SK-N-SH treated with all-trans-retinoic acid at 6 μM for 48 hours (cell line): Measurements from ENCODE around the gene SRP14.

Experiments
- ATAC-seq: fragments of 200-7000 bp; cut with Tn5 transposase; 3 replicates; pipeline ENCODE4 v1.9.1; 2020; ENCODE audit warnings: mild to moderate bottlenecking, moderate library complexity
- ARNTL ChIP-seq: fragments of 450-650 bp; formaldehyde crosslinking; IDR thresholded peaks from 2 replicates; pipeline ENCODE4 v1.5.0; 2020; ENCODE audit warnings: low read depth, mild to moderate bottlenecking, moderate library complexity, borderline replicate concordance
- BACH2 ChIP-seq: fragments of 250-450 bp; sonication (Bioruptor Pico); IDR thresholded peaks from 2 replicates; pipeline ENCODE4 v1.9.0; 2021; ENCODE audit warnings: mild to moderate bottlenecking, borderline replicate concordance
- CSDC2 ChIP-seq: fragments of 250-450 bp; sonication (Bioruptor Pico); IDR thresholded peaks from 2 replicates; pipeline ENCODE4 v1.5.0; 2020; ENCODE audit warnings: mild to moderate bottlenecking, moderate library complexity
- ESRRG ChIP-seq: fragments of 250-450 bp; sonication (Bioruptor Pico); IDR thresholded peaks from 2 replicates; pipeline ENCODE4 v1.6.1; 2021; ENCODE audit warnings: mild to moderate bottlenecking
- GLIS3 ChIP-seq: fragments of 250-450 bp; sonication (Bioruptor Pico); IDR thresholded peaks from 2 replicates; pipeline ENCODE4 v1.5.0; 2020; ENCODE audit warnings: mild to moderate bottlenecking, moderate library complexity
- ISL1 ChIP-seq: fragments of 250-450 bp; sonication (Bioruptor Pico); IDR thresholded peaks from 2 replicates; pipeline ENCODE4 v2.1.2; 2022; ENCODE audit warnings: mild to moderate bottlenecking, moderate library complexity
- OSR1 ChIP-seq: fragments of 250-450 bp; sonication (Bioruptor Pico); IDR thresholded peaks from 2 replicates; pipeline ENCODE4 v1.8.0; 2022; ENCODE audit warnings: moderate library complexity, mild to moderate bottlenecking, inconsistent platforms
- PPARA ChIP-seq: fragments of 250-450 bp; sonication (Bioruptor Pico); IDR thresholded peaks from 2 replicates; pipeline ENCODE4 v1.5.0; 2020; ENCODE audit warnings: mild to moderate bottlenecking, borderline replicate concordance
- SNAI2 ChIP-seq: fragments of 250-450 bp; sonication (Bioruptor Pico); IDR thresholded peaks from 2 replicates; pipeline ENCODE4 v1.5.0; 2020; ENCODE audit warnings: mild to moderate bottlenecking, moderate library complexity
- TCF4 ChIP-seq: fragments of 250-450 bp; sonication (Bioruptor Pico); IDR thresholded peaks from 2 replicates; pipeline ENCODE4 v1.8.0; 2021; ENCODE audit warnings: mild to moderate bottlenecking, moderate library complexity, borderline replicate concordance
- TOX ChIP-seq: fragments of 250-450 bp; sonication (Bioruptor Pico); IDR thresholded peaks from 2 replicates; pipeline ENCODE4 v1.8.0; 2021; ENCODE audit warnings: mild to moderate bottlenecking, moderate library complexity, borderline replicate concordance
- ZC3H10 ChIP-seq: fragments of 250-450 bp; sonication (Bioruptor Pico); IDR thresholded peaks from 2 replicates; pipeline ENCODE4 v1.5.1; 2021; ENCODE audit warnings: mild to moderate bottlenecking, moderate library complexity
- ZFP3 ChIP-seq: fragments of 250-450 bp; sonication (Bioruptor Pico); IDR thresholded peaks from 2 replicates; pipeline ENCODE4 v1.5.0; 2020; ENCODE audit warnings: mild to moderate bottlenecking, moderate library complexity
- ZFP30 ChIP-seq: fragments of 450-650 bp; formaldehyde crosslinking; IDR thresholded peaks from 2 replicates; pipeline ENCODE4 v1.5.0; 2022; ENCODE audit warnings: mild to moderate bottlenecking, moderate library complexity
- ZNF565 ChIP-seq: fragments of 450-650 bp; formaldehyde crosslinking; conservative IDR thresholded peaks from 2 replicates; pipeline ENCODE4 v1.5.0; 2020; ENCODE audit warnings: low read depth, mild to moderate bottlenecking, moderate library complexity
- ZNF8 ChIP-seq: fragments of 450-650 bp; formaldehyde crosslinking; IDR thresholded peaks from 2 replicates; pipeline ENCODE4 v1.5.0; 2020; ENCODE audit warnings: mild to moderate bottlenecking, moderate library complexity
- TF ChIP-seq, protein P1 (sequence below): fragments of 250-450 bp; sonication (Bioruptor Pico); IDR thresholded peaks from 2 replicates; pipeline ENCODE4 v1.8.0; 2021; ENCODE audit warnings: low read depth, mild to moderate bottlenecking, moderate library complexity, borderline replicate concordance
- TF ChIP-seq, protein P2 (sequence below): fragments of 250-450 bp; sonication (Bioruptor Pico); IDR thresholded peaks from 2 replicates; pipeline ENCODE4 v1.5.1; 2021; ENCODE audit warnings: mild to moderate bottlenecking, moderate library complexity
- TF ChIP-seq, protein P3 (sequence below): fragments of 250-450 bp; sonication (Bioruptor Pico); IDR thresholded peaks from 2 replicates; pipeline ENCODE4 v1.8.0; 2020; ENCODE audit warnings: mild to moderate bottlenecking, moderate library complexity, borderline replicate concordance
- TF ChIP-seq, protein P4 (sequence below): fragments of 250-450 bp; sonication (Bioruptor Pico); IDR thresholded peaks from 2 replicates; pipeline ENCODE4 v1.5.0; 2020; ENCODE audit warnings: mild to moderate bottlenecking, moderate library complexity
- TF ChIP-seq, protein P5 (sequence below): fragments of 250-450 bp; sonication (Bioruptor Pico); IDR thresholded peaks from 2 replicates; pipeline ENCODE4 v1.5.1; 2020; ENCODE audit warnings: low read depth, mild to moderate bottlenecking, moderate library complexity

SRP14 gene

DNA sequence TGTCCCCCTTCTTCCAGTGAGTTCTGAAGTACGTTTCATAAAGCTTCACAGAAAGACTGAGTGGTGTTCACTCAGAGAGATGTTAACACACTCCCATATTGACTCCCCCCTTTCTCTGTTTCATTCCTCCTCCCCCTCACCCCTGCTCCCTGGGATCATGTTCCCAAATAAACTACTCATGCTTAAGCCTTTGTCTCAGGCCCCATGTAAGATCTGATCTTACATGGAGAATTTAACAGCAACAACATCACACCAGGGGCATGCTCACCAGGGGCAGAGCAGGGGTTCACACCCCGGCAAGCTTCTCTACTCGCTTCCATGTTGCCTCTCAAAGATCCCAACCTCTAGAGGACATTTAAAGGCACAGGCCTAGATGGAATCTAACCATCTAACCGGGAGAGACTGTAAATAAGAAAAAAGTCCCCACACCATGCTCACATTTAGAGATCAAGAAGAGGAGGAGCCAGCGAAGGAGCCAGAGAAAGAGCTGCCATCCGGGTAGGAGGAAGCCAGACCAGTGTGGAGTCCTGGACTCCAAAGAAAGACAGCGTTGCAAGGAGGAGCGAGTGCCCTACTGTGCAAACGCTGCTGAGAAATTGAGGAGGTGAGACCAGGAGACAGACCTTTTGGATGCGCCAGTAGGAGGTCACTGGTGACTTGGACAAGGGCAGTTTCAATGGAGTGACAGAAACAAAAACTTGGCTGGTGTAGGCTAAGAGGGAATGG is 21.4 kb upstream of the SRP14 start:
- ATAC-seq = no peak
- TF ChIP-seq OSR1 (no peak), ZFP3 (no peak), ISL1 (no peak), ZNF565 (CRISPR knock-in tag) (no peak), ZC3H10 (CRISPR knock-in tag) (no peak), TCF4 (CRISPR knock-in tag) (no peak), ZNF8 (CRISPR knock-in tag) (no peak), CSDC2 (CRISPR knock-in tag) (no peak), BACH2 (CRISPR knock-in tag) (no peak), ZFP30 (no peak), PPARA (CRISPR knock-in tag) (no peak), ESRRG (CRISPR knock-in tag) (no peak), SNAI2 (CRISPR knock-in tag) (no peak)
- TF ChIP-seq, protein P1, sequence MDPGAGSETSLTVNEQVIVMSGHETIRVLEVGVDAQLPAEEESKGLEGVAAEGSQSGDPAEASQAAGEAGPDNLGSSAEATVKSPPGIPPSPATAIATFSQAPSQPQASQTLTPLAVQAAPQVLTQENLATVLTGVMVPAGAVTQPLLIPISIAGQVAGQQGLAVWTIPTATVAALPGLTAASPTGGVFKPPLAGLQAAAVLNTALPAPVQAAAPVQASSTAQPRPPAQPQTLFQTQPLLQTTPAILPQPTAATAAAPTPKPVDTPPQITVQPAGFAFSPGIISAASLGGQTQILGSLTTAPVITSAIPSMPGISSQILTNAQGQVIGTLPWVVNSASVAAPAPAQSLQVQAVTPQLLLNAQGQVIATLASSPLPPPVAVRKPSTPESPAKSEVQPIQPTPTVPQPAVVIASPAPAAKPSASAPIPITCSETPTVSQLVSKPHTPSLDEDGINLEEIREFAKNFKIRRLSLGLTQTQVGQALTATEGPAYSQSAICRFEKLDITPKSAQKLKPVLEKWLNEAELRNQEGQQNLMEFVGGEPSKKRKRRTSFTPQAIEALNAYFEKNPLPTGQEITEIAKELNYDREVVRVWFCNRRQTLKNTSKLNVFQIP (CRISPR knock-in tag) = no peak
- TF ChIP-seq, protein P2, sequence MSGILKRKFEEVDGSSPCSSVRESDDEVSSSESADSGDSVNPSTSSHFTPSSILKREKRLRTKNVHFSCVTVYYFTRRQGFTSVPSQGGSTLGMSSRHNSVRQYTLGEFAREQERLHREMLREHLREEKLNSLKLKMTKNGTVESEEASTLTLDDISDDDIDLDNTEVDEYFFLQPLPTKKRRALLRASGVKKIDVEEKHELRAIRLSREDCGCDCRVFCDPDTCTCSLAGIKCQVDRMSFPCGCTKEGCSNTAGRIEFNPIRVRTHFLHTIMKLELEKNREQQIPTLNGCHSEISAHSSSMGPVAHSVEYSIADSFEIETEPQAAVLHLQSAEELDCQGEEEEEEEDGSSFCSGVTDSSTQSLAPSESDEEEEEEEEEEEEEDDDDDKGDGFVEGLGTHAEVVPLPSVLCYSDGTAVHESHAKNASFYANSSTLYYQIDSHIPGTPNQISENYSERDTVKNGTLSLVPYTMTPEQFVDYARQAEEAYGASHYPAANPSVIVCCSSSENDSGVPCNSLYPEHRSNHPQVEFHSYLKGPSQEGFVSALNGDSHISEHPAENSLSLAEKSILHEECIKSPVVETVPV = no peak
- TF ChIP-seq, protein P3, sequence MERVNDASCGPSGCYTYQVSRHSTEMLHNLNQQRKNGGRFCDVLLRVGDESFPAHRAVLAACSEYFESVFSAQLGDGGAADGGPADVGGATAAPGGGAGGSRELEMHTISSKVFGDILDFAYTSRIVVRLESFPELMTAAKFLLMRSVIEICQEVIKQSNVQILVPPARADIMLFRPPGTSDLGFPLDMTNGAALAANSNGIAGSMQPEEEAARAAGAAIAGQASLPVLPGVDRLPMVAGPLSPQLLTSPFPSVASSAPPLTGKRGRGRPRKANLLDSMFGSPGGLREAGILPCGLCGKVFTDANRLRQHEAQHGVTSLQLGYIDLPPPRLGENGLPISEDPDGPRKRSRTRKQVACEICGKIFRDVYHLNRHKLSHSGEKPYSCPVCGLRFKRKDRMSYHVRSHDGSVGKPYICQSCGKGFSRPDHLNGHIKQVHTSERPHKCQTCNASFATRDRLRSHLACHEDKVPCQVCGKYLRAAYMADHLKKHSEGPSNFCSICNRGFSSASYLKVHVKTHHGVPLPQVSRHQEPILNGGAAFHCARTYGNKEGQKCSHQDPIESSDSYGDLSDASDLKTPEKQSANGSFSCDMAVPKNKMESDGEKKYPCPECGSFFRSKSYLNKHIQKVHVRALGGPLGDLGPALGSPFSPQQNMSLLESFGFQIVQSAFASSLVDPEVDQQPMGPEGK (CRISPR knock-in tag) = no peak

DNA sequence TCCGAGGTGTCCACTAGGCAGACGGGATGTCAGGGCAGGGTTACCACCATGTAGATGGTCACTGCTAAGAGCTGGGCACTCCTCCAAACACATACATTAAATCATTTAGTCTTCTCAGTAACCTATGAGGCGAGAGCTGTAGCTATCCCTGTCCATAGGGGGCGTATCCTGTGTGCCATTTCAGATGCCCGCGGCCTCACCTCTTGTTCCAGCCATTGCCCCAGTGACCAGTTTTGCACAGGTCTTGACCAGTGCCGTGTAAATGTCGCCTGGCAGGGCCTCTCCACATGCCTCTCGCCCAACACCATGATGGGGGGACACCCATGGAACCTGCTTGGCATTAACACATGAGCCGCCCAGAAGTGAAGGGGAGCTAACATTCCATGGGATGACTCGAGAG is 20.8 kb upstream of the SRP14 start:
- TF ChIP-seq ZFP30 (no peak), ESRRG (CRISPR knock-in tag) (no peak), OSR1 (no peak), ZNF8 (CRISPR knock-in tag) (no peak), TOX (no peak), PPARA (CRISPR knock-in tag) (no peak), ZC3H10 (CRISPR knock-in tag) (no peak), TCF4 (CRISPR knock-in tag) (no peak), ARNTL (CRISPR knock-in tag) (no peak), BACH2 (CRISPR knock-in tag) (no peak)
- TF ChIP-seq, protein P2 = no peak
- TF ChIP-seq, protein P3 (CRISPR knock-in tag) = no peak
- no peak for ATAC-seq

DNA sequence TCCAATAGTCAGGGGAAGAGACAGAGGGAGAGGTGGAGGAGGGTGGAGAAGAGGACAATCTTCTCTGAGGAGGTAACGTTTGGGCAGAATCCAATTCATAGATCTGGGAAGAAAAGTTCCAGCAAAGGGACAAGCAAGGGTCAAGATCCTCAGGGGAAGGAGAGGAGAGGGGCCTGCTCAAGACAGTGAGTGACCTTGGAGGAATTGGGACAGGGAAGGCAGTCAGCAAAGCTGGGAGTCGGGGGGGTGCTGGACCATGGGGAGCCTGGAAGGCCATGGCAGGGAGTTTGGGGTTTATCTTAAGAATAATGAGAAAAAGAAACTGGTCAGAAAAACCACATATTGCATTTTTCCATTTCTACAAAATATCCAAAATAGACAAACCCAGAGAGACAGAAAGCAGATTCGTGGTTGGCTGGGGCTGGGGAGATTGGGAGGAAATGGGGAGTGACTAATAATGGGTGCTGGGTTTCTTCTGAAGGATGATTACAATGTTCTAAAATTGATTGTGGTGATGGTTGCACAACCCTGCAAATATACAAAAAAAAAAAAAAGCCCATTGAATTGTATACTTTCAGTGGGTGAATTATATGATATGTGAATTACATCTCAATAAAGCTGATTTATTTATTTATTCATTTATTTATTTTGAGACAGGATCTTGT is 19.6 kb upstream of the SRP14 start:
- ATAC-seq = no peak
- TF ChIP-seq, protein P1 (CRISPR knock-in tag) = no peak
- TF ChIP-seq OSR1 (no peak), PPARA (CRISPR knock-in tag) (no peak), CSDC2 (CRISPR knock-in tag) (no peak), ARNTL (CRISPR knock-in tag) (no peak), GLIS3 (CRISPR knock-in tag) (no peak)
- TF ChIP-seq, protein P4, sequence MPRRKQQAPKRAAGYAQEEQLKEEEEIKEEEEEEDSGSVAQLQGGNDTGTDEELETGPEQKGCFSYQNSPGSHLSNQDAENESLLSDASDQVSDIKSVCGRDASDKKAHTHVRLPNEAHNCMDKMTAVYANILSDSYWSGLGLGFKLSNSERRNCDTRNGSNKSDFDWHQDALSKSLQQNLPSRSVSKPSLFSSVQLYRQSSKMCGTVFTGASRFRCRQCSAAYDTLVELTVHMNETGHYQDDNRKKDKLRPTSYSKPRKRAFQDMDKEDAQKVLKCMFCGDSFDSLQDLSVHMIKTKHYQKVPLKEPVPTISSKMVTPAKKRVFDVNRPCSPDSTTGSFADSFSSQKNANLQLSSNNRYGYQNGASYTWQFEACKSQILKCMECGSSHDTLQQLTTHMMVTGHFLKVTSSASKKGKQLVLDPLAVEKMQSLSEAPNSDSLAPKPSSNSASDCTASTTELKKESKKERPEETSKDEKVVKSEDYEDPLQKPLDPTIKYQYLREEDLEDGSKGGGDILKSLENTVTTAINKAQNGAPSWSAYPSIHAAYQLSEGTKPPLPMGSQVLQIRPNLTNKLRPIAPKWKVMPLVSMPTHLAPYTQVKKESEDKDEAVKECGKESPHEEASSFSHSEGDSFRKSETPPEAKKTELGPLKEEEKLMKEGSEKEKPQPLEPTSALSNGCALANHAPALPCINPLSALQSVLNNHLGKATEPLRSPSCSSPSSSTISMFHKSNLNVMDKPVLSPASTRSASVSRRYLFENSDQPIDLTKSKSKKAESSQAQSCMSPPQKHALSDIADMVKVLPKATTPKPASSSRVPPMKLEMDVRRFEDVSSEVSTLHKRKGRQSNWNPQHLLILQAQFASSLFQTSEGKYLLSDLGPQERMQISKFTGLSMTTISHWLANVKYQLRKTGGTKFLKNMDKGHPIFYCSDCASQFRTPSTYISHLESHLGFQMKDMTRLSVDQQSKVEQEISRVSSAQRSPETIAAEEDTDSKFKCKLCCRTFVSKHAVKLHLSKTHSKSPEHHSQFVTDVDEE (CRISPR knock-in tag) = no peak
- TF ChIP-seq, protein P5, sequence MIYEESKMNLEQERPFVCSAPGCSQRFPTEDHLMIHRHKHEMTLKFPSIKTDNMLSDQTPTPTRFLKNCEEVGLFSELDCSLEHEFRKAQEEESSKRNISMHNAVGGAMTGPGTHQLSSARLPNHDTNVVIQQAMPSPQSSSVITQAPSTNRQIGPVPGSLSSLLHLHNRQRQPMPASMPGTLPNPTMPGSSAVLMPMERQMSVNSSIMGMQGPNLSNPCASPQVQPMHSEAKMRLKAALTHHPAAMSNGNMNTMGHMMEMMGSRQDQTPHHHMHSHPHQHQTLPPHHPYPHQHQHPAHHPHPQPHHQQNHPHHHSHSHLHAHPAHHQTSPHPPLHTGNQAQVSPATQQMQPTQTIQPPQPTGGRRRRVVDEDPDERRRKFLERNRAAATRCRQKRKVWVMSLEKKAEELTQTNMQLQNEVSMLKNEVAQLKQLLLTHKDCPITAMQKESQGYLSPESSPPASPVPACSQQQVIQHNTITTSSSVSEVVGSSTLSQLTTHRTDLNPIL (CRISPR knock-in tag) = no peak
